Stimulated activated CD8-positive, alpha-beta memory T cell treated with anti-CD3 and anti-CD28 coated beads, Interleukin-15, amount 100 ng/mL, for 24 hours (primary cell): ENCODE data around the gene GOLGA8R.
"Not testable (repeated sequence)": the region's sequence is repeated elsewhere in the genome, so short reads cannot be mapped to it uniquely, and the experiment has no call there.

Experiments
- DNase-seq: peaks from one replicate; pipeline ENCODE4 v3.0.0-alpha.2; 2020; ENCODE audit warnings: low read depth

GOLGA8R gene, protein sequence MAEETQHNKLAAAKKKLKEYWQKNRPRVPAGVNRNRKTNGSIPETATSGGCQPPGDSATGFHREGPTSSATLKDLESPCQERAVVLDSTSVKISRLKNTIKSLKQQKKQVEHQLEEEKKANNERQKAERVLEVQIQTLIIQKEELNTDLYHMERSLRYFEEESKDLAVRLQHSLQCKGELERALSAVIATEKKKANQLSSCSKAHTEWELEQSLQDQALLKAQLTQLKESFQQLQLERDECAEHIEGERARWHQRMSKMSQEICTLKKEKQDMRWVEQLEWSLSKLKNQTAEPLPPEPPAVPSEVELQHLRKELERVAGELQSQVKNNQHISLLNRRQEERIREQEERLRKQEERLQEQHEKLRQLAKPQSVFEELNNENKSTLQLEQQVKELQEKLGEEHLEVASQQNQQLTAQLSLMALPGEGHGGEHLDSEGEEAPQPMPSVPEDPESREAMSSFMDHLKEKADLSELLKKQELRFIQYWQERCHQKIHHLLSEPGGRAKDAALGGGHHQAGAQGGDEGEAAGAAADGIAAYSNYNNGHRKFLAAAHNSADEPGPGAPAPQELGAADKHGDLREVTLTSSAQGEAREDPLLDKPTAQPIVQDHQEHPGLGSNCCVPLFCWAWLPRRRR

DNA sequence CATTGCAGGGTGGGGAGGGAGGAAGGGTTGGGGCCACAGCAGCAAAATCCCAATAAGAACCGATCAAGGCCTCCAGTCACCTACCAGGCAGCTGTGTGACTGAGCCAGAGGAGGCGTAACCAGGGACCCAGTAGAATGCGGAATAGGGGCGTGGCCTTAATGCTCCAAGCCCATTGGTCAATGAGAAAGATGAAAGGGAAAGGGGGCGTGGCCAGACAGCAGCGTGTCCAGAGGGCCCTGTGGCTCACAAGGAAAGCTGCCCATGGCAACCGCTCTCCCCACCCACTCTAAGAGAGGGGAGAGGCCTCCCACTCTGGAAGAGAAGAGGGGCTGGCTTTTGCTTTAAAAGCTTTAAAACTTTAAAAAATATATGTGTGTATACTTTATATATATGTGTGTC, at the start of gene GOLGA8R:
GOLGA8R (minus strand) TSS at position 101 of the 400 bp plus-strand sequence; CDS start at position 3, 98 bp downstream.
- DNase-seq: not testable (repeated sequence)

DNA sequence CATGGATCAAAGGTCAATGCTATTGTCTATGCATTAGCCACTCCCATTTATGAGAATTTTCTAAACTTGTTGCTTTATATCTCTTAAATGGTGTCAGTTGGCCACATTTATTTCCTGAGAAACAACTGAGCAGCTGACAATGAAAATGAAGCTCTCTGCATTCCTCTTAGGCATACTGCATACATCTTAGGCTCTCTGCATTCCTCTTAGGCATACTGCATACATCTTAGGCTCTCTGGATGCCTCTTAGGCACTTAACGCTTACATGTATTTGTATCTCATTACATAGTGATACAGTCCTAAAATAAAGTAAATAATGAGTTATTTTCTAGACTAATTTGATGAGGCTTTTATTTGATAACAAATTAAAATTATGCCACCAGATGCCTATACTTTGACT, 49.8 kb upstream of the GOLGA8R start:
- not testable (repeated sequence) for DNase-seq

DNA sequence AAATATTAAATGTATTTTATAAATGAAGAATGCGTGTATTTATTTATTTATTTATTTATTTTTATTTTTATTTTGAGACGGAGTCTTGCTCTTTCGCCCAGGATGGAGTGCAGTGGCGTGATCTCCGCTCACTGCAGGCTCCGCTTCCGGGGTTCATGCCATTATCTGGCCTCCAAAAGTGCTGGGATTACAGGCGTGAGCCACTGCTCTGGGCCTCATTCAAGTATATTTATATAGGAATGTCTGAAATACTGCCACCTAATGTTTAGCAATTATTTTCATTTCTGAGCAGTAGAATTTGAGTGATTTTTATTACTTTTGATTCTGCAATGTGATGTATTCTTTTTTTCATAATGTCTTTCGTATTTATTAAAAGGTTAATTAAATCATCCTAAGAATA, 48.1 kb upstream of the GOLGA8R start:
- DNase-seq: not testable (repeated sequence)

DNA sequence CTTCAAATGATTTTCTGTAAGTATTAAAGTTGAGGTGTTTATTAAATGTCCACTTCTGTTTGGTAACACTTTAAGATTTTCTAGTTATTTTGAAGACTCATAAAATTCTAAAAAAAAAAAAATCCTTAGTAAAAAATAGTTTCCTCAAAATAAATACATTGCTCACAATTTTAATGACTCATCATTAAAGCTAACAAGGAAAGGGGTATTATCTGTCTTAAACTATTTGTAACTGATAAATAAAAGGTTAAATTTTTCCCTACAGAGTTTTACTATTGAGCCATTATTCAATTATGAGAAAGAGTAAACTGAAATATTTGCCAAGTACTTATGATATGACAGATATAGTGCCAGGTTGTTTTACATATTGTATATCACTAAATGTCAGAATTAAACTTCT, 38.6 kb upstream of the GOLGA8R start:
- not testable (repeated sequence) for DNase-seq

DNA sequence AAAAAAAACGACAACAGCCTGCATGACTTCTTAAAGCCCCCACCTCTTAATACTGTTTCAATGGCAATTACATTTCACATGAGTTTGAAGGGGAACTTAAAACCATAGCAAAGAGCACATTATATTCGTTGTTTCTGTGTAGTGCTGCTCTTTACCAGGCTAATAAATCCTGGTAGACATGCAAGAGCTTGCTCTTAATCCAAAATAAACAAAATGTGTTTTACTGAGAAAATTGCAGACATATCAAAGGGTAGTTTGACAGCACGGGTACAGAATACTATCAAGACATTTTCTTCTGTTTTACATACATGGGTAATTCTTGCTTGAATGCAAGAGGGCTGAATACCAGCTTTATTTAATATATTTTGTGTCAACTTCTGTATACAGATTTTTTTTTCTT, 24.3 kb upstream of the GOLGA8R start:
- DNase-seq: not testable (repeated sequence)

DNA sequence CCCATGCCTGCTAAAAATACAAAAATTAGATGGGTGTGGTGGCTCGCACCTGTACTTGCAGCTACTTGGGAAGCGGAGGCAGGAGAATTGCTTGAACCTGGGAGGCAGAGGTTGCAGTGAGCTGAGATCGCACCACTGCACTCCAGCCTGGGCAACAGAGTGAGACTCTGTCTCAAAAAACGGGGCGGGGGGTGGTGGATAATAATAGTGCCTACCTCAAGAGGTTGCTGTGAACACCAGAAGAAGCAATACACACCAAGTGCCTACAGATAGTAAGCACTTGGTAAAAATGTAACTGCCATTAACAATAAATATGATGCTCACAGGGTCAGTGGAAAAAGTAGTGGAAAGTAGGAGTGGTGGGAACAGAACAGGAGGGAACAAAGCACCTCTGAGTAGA, 21.8 kb upstream of the GOLGA8R start:
- DNase-seq: not testable (repeated sequence)

DNA sequence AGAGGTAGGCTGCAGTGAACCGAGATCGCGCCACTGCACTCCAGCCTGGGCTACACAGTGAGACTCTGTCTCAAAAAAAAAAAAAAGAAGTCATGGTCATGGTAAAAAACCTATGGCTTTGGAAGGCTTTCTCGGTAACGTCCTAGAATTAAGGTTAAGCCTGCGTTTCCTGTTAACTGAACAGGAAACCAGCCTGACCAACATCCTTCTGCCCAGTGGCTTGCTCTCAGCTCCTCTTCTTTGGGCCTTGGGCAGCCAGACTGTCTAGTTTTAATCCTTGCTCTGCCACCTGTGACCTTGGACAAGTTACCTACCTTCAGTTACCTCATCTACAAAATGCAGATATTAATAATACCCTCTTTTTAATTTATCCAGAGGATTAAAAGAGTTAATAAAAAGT, 6.7 kb upstream of the GOLGA8R start:
- not testable (repeated sequence) for DNase-seq

DNA sequence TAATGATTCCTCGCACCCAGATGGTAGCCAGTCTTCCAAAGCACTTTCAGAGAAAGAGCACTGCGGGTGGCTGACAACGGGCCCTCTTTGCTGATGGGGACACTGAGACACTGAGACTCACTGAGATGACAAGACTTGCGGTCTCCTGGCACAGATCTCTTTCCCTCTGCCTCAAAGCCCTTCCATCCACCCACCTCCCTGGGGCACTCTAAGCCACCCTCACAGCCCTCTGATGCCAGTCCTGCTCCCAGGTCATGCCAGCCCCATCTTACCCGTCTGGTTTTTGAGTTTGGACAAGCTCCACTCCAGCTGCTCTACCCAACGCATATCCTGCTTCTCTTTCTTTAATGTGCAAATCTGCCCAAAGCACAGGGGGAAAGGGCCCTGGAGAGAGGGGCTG, 6.4 kb downstream of the GOLGA8R start:
- DNase-seq: not testable (repeated sequence)

DNA sequence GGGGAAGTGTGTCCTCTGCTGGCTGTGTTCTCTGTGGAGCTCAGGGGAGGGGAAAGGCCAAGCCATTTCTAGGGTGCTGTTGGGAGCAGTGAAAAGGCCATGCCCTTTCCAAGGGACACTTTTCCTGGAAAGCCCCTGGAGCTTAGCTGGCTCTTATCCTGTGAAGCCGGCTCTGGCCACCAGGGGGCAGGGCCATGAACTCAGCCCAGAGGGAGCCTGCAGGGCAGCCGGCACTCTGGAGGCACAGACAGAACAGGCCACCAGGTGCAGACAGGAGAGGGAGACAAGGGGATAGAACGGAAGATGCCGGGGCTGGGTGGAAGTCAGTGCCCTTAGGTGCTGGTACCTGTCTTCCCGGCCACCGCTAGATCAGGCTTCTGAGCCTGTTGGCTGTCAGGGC, 15.1 kb downstream of the GOLGA8R start:
- DNase-seq: not testable (repeated sequence)

DNA sequence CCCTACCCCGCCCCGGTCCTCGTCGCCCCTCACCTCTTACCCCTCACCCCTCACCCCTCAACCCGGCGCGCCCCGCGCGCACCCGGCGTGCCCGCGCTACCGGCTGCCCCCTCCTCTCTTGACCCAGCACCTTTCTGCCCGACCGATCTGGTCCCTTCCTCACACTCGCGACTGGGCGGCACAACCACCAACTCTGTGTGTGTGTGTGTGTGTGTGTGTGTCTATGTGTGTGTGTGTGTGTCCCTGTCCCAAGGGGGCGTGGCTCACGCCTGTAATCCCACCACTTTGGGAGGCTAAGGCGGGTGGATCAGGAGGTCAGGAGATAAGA, 20.4 kb downstream of the GOLGA8R start:
- DNase-seq: not testable (repeated sequence)

DNA sequence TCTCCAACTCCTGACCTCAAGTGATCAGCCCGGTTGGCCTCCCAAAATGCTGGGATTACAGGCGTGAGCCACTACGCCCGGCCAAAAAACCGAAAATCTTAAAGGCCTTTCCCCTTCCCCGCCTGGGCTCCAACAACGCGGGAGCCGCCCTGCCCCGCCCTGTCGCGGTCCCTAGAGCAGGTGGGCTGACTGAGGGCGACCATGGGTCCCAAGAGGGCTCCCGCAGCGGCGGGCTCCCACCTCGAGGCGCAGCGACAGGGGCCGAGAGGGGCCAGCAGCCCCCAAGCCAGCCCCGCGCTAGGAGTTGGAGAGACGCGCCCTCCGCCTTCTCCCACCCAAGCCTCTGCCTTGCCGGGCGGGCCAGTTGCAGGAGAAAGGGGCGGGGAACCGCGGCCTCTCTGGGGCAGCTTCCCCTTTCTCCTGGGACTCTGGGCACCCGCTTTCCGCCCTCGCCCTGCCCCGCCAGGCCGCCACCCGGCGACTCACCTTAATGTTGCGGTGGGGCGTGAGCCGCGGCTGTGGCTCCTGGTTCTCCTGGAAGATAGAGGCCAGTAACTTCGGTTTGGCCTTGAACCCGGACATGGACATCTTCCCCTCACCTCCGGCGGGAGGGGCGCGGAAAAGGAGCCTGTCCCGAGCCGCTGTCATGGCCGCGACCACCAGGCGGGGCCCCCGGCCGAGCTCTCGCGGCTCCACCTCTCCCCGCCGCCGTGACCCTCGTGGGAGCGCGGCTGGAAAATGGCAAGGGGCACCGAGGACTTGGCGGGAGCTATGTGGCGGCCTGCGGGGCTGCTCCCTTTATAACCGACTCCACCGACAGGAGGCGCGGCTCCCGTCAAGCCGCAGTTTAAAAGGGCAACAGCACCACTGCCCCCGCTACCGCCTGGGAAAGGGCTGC, 21.0 kb downstream of the GOLGA8R start, which contains the start of gene CHRFAM7A:
CHRFAM7A (minus strand) TSS at position 775 of the 898 bp plus-strand sequence. CDS start 10,189 bp downstream, outside the sequence.
- DNase-seq: not testable (repeated sequence)

DNA sequence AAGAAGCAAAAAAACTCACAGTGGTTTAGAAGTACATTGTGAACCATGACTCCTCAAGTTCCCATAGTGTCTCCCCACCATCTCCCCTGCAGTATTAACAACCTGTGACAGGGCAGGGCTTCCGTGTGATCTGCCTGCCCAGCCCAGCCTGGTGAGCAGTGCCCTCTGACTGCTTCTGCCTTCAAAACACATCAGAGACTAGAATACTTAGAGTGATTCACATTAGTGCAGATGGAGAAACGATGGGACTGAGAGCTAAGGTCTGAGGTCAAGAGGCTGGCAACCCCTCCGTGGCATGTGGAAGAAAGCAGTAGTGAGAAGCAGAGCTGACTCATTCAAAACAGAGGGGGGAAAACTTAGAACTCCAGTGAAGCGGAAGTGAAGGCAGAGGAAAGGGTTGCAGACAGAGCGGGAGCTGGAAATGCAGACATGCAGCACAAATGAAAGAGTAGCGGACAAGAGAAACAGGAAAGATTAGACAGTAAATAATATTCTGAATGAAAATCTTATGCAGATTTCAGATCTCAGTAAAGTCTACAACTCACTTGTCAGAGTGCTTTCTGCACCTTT, 27.7 kb downstream of the GOLGA8R start:
- DNase-seq: not testable (repeated sequence)

DNA sequence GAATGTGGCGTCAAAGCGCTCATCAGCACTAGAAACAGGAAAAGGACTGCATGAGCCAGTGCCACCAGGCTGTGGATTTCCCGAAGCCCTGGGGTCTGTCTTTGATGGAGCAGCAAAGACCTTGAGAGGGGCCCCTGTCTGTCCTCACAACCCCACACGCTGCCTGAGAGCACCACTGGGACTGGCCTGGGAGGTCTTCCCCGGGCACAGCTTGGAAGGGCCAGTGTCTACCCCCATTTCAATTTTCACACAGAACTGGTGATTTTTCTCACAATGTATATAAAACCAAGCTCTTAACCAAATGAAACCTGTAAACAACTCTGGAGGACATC, 37.0 kb downstream of the GOLGA8R start:
- DNase-seq: not testable (repeated sequence)

DNA sequence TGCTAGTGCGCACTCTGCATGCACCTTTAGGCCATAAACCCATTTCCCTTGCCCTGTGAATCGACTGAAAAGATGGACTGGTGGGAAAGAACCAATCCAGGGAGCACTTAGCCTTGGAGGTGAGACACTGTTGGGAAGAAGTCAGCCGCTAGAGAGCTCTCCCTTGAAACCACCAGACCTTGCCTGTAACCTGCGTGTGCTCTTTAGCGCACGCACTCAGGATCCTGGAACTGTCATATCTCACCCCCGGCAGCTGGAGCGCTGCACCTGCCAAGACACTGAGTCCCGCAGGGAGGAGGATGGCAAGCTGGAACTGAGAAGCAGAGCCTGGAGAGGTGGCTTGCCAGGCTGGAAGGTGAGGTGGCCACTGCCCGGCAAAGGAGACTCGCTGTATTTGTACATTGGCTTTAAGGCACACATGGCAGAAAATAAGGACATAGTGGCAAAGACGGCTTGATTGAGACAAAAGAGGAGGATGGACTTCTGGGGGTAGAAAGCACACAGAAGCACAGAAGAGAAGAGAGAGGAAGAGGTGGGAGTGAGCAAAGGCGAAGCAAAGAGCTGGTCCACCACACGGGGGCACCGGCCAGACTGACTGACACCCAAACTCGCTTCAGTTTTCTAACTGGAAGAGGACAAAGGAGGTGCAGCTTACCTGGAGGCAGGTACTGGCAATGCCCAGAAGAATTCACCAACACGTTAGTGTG, 37.5 kb downstream of the GOLGA8R start:
- DNase-seq: not testable (repeated sequence)

DNA sequence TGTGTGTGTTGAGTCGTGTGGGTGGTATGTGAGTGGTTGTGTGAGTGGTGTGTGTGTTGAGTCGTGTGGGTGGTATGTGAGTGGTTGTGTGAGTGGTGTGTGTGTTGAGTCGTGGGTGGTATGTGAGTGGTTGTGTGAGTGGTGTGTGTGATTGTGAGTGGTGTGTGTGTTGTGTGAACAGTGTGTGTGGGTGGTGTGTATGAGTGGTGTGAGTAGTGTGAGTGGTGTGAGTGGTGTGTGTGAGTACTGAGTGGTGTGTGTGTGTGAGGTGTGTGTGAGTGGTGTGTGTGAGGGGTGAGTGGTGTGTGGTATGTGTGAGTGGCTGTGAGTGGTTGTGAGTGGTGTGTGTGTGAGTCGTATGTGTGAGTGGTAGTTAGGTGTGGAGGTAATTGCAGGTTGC, 38.2 kb downstream of the GOLGA8R start:
- not testable (repeated sequence) for DNase-seq

DNA sequence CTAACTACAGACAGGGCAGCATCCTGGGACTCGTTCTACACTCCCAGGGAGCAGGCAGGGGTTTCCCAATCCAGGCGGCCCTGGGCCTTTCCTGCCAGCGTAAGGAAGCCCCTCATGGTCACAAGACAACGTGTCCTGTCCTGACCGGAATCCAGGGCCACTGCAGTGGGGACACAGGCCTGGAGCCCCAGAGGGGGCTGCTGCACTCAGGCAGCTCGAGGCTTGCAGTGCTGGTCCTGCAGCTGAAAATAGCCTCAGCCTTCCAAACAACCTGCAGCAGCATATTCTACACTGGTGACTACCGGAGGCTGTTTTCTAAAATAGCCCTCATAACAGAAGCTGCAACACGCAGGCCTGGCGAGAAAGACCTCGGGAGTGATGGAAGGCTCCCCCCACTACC, 39.2 kb downstream of the GOLGA8R start:
- not testable (repeated sequence) for DNase-seq

DNA sequence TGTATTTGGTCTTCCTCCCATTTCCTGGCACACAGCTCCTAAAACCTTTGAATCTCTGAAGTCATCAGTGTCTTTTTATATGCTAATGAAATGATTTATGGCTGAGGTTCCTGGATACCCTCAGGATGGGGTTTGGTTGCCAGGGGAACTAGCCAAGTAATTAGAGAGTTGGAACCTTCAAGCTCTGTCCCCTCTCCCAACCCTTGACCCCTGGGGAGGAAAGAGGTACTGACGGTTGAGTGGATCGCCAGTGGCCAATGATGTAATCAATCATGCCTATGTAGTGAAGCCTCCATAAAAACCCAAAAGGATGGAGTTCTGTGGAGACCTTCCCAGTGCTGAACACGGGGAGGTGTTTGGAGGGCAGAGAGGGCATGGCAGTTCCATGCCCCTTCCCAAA, 45.8 kb downstream of the GOLGA8R start:
- DNase-seq: not testable (repeated sequence)

DNA sequence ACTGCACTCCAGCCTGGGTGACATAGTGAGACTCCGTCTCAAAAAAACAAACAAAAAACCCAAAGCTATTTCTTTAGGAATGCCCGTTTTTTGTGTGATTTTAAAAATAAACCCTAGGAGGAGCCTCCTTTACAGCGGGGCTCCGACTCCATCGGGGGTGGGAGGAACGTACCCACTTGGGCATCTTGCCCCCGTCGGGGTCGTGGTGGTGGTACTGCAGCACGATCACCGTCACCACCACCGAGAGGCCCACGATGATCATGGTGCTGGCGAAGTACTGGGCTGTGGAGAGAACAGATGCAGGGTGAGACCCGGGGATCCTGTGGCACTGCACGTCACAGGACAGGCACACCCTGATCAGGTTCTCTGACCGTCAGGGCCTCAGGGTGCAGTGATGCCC, 46.8 kb downstream of the GOLGA8R start:
- DNase-seq: not testable (repeated sequence)

DNA sequence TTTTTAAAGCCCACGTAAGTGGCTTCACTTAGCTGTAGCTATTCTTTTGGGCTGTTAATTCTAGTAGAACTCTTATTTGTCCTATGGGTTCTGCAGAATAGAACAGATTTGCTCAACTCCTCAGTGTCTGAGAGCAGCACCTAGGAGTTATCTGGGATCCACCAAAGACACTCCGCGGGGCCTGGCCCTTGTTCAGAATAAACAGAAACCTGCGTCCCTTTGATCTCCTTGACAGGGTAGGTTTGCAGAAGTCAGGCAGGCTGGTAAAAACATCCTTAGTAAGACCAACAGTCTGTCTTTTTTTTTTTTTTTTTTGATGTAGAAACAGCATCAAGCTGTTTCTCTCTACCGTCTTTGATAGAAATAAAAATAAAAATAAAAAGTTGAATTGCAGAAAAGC, 52.7 kb downstream of the GOLGA8R start:
- DNase-seq: not testable (repeated sequence)

DNA sequence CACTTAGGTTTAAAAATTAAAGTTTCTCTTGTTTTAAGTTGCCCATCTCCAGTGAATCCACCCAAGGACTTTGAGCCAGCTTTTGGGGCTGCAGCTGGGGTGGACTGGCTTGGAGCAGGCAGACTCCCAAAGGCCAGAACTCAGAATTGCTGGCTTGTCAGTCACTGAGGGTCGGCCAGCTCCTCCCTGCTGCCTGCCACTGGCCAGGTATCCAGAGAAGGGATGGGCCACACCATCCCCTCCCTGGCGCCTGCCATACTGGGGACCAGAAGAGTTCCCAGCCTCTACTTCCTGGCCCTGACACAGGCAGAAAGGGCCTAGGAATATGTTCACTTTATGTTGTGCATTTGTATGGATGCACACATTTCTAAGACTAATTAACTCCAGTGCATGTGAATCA, 53.1 kb downstream of the GOLGA8R start:
- DNase-seq: not testable (repeated sequence)

DNA sequence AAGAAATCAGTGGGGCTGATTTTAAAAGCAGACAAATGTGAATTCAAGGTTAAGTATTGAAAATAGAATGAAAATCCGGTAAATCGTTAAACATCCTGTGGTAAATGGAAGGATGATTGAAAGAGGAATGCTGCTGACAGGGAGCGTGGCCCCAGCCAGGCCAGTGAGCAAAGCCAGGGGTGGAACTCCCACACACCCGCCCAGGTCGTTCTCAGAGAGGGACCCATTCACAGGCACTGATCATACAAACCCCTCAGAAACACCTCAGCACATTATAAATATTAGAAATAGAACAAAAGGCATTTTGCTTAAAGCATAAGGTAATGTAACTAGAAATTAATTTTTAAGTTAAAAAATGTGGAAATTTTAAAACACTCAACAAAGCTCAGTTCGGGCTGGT, 59.0 kb downstream of the GOLGA8R start:
- DNase-seq: not testable (repeated sequence)
